HG03558 (cell line): Measurements from ENCODE around the gene APBA1.
"Not testable (repeated sequence)": the region's sequence is repeated elsewhere in the genome, so short reads cannot be mapped to it uniquely, and the experiment has no call there.

ENCODE experiments used
- ATAC-seq: cut with Tn5 transposase; IDR thresholded peaks from one replicate; pipeline ENCODE4 v1.9.1; 2021; ENCODE audit warnings: moderate number of reproducible peaks; ENCODE audit not compliant: unreplicated experiment; ENCODE audit errors: extremely low read depth

APBA1 gene

DNA sequence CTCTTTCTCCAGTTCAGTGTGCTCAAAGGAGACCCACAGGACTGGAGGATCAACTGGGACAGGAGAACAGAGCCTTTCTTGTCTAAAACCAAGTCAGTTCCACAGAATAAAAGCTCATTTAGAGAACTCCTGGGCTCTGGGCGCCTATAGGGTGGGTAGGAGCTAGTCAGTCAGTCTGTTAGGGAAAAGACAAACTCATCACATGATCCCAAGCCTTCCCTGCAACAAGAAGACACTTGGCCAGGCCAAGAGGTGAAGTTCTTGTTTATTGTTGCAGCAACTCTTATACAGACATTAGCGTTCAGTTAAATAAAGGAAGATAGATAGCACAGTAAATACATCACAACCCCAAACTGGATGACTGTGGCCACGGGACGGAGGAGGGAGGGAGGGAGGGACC, 244.9 kb downstream of the APBA1 start:
- no peak for ATAC-seq

DNA sequence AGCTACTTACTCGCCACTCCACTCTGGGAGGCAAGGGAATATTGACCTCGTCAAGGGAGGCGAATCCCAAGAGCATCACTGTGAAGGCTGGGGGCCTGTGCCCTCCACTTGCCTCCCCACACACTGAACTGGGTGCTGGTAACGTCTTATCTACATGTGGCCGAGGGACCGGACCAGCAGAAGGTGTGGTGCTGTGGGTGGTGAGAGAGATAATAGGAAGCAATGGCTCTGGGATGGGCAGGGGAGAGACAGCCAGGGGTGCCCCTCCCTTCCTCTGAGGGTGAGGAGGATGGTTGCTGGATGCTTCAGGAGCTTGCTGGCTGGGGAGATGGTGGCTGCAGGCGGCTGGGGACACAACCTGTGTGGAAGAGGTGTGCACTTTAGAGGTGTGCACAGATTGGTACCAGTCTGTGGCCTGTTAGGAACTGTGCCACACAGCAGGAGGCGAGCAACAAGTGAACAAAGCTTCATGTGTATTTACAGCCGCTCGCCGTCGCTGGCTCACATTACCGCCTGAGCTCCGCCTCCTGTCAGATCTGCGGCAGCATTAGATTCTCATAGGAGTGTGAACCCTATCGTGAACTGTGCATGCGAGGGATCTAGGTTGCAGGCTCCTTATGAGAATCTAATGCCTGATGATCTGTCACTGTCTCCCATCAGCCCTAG, 246.9 kb downstream of the APBA1 start:
- ATAC-seq: no peak

DNA sequence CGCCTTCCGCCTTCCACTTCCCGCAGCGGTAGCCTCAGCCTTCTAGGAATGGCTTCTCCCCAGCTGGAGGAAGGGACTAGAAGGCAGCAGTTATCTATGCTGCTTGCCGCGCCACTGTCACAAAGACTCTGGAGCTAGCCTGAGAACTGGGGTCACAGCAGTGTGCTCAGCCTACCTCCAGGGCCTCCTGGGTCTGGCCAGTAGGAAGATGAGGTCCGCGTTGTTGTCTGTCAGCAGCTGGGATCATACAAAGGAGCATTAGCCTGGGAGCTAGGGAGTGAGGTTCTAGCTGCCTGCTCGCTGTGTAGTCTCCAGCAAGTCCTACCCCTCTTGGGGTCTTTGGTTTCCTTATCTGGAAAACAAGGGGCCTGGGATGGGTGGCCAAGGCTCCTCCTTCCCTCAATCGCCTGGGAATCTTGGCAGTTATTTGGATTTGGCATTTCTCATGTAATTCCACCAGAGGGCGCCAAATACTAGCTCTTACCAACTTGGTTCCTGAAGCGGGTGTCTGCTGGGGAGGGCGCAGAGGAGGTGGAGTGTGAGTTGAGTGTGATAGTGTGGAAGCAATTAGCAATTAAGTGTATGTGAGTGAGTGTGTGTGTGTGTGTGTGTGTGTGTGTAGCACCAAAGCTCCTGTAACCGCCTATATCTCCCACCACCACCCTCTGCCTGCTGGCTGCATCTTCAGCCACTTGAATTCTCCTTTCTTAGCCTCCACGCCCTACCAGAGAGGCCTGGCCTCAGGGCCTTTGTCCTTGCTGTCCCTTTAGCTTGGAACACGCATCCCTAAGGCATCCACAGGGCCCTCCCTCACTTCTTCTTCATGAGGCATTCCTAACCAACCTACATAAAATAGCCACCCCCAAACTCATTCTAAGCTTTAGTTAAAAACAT, 250.0 kb downstream of the APBA1 start:
- no peak for ATAC-seq

DNA sequence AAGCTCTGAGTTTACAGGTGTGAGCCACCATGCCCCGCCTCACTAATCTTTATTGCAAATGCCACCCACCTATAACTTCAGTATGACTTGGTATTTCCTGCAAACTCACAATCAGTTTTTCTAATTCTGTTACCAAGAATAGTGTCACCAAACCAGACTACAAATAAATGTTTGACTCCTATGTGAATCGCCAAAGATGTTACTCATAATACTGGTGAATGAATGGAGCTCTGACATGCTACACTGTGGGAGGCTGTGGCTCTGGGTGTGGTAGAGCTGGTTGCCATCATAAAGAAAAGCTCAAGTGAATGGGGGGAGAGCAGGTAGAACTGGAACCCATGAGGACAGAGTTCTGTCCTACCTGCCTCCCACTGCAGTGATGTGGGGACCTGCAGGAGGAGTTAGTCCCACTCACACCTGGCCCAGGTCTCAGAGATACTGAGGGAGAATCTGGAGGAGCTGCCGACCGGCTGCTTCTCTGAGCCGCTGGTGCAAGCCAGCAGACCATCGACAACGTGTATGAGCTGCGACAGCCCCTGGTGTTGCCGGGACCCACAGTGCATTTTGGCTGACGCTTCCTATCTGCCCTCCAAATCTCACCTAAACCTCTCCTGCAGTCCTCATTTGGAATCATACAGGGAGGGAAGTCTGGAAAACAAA, 251.4 kb downstream of the APBA1 start:
- no peak for ATAC-seq

DNA sequence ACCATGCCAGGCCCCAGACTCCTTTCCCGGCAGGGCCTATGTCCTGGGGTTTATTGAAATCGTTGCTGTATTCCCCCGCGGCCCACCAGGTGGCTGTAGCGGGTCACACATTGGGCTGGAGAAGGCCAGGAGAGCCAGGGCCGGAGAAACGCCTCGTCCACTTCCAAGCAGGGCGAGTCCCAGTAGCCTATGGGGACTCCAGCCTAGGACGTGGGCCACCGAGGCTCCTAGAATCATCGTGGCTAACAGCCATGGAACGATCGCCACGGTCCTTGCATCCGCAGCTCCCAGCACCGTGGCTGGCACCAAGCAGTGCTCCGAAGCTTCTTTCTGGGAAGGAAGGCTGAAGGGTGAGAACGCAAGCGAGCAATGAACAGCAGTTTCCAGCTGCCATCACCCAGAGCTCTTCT, 259.4 kb downstream of the APBA1 start:
- no peak for ATAC-seq

DNA sequence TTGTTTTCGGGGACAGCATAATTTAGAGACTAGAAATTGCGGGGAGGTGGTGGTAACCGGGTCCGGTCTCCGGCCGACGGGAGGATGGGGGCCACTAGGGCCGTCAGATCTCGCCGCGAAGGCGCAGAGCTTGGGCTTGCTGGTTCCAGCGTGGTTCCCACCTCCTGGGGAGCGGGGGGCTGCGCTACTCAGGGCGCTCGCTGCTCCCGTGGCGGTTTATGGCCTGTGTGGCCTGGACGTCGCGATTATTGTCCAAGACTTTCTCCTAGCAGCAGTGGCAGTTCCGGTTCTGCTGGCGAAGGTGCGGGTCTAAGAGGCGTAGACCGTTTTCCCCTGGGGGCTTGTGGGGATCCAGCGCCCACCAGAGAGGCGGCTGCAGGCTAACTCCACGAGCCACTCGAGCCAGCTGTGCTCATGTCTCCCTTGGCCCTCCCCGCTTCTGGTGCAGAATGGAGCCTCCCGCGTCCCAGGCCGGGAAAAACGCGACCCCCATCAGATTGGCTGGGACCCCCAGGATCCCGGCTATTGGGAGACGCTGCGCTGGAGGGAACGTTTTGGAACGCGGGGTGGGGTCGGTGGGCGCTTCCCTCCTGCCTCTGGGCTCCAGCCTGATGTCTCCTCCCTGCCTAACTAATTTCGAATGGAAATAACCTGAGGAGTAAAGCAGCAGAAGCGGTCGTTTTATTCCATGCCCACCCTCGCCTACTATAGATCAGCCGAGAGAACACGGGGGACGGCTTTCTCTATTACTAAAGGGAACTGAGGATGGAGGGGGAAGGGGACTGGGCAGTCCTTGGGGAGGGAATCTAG, 260.0 kb downstream of the APBA1 start:
- no peak for ATAC-seq

DNA sequence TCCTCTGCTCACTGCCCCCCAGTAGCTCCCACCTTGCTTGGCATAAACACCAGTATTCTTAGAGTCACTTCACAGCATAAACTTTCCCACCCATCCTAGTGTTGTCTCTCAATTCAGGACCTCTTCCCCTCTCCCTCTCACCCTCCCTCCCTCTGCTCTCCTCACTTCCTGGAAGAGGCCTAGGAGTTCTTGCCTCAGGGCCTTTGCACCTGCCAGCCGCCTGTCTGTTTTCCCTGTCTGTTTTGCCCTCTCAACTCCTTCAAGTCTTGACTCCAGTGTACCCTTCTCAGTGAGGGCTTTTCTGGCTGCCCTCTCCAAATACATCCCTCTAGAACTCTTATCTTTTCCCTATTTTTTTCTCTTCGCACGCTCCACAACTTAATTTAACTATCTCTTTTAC, 260.9 kb downstream of the APBA1 start:
- ATAC-seq: no peak

DNA sequence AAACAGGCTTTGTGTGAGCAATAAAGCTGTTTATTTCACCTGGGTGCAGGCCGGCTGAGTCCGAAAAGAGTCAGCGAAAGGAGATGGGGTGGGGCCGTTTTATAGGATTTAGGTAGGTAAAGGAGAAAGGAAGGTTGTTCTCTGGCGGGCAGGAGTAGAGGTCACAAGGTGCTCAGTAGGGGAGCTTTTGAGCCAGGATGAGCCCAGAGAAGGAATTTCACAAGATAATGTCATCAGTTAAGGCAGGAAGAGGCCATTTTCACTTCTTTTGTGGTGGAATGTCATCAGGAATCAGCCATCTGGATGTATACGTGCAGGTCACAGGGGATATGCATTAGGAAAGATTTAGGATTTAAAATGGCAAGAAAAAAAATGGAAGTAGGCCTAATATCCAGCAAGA, 262.2 kb downstream of the APBA1 start:
- not testable (repeated sequence) for ATAC-seq

DNA sequence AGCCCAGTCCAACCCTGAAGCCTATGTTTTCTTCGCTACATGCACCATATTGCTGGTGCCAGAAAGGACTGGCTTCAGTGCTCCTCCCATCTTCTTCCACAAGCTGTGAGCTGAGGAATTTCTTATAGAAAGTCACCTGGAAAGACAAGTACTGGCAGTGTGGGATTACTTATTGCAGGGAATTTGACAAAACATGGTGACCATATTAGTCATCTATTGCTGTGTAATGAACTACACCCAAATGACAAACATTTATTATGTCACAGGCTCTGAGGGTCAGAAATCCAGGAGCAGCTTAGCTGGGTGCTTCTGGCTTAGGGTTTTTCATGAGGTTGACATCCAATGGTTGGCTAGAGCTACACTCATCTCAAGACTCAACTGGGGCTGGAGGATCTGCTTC, 271.7 kb downstream of the APBA1 start:
- no peak for ATAC-seq

DNA sequence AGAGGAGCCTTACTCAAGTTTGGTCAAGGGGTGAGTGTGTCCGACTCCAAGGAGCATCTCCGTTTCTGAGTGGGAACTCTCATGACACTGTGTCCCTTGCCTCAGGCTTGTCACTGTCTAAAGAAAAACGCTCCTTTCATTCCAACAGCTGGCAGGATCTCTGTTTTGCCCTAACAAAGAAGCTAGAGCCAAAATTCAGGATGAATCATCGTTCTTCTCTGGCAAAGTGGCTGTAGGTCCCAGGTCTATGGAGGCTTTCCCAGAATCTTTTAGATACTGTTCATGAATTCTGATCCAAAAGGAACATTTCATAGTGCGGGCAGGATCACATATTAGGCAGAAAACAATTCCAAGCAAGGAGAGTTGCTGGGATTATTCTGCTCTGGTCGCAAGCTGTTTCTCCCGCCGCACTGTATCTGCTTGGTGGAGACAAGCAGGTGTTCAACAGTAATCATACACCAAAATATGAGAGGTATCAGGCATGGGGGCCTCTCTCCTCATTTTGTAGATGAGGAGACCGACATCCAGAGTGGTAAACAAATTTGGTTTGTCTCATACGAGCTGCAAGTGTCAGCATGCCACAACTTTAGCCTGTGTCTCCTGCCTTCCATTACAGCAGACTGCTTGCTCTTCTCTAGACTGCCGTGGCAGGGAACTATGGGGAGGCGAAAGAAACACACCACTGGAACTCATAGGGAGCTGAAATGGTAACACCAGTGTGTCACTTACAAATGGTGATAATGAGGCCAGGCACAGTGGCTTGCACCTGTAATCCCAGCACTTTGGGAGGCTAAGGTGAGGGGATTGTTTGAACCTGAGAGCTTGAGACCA, 274.6 kb downstream of the APBA1 start:
- ATAC-seq: no peak

DNA sequence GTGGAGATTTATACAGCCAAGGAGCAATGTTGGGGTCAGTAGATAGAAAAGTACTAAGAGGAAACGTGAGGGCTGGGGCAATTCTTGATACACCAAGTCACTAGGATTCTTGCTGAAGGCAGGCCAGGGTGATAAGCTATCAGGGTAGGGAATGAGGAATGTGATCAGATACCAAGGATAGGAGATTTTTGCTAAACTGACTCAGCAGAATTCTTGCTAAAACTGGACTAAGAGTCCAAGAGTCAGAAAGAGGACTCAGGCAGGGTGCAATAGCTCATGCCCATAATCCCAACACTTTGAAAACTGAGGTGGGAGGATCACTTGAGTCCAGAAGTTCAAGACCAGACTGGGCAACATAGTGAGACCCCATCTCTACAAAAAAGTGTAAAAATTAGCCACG, 275.4 kb downstream of the APBA1 start:
- ATAC-seq: no peak

DNA sequence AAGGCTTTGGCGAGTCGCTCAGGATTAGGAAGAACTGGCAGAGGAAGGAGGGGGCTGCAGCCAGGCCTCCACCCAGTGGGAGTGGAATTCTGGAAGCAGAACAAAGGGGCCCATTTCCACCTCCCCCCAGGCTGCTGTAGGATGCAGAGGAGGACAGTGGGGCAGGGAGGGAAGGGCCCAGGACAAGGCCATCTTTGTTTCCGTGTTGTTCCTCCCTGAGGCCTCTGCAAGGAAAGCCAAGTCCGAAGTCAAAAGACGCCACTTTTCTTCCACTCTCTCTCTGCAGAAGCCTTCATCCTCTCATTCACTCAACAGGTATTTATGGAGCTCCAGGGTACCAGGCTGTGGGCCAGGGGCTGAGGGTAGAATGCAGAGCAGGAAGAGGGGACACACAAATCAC, 276.5 kb downstream of the APBA1 start:
- no peak for ATAC-seq

DNA sequence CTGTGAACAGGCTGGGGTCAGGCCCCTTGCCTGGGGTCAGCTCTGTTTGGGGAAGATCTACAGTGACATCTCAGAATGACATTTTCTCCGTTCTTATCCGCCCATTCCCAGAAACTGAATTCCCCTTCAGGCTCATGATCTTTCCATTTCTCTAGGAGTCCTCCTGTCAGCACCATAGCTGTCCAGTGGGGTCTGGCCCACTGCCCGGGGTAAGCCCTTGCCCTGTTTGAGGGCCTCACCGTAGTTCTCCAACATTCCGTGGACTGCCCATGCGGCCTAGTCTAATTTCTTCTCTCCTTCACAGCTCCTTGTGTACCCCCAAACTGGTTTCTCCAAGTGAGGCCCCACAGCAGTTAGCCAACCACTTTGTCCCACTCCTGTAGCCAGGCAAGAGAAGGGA, 278.7 kb downstream of the APBA1 start:
- no peak for ATAC-seq

DNA sequence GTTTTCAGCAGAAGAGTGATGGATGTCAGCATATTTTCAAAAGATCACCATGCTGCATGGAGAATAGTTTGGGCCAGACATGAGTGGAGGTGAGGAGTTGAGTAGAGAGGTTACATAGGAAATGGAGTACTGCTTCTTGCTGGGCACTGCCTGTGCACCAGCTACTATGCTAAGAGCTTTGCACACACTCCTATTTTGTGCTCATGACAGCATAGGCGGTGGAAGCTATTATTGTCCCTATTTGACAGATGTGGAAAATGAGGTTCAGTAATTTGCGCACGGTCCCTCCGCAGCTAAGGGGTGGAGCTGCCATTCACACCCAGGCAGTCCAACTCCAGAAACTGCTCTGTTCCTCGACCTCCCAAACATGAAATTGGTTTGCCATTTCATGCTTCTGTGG, 279.3 kb downstream of the APBA1 start:
- no peak for ATAC-seq

DNA sequence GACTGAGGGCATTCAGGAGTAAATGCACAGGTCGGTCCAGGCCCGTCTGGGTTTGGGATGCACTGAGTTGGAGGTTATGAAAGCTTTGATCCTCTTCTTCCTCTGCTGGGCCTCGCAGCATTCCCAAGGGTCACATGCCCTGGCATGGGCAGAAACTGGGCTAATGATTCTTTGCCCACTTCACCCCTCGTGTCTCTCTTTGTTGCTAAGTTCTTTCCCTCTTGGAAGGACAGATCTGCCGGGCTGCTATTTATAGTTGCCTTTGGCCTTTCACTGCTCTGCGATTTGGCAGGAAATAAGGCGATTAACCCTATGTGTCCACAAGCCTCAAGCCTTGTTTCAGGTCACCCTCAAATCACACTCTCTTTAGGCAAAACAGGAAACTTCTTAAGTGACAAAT, 280.2 kb downstream of the APBA1 start:
- no peak for ATAC-seq

DNA sequence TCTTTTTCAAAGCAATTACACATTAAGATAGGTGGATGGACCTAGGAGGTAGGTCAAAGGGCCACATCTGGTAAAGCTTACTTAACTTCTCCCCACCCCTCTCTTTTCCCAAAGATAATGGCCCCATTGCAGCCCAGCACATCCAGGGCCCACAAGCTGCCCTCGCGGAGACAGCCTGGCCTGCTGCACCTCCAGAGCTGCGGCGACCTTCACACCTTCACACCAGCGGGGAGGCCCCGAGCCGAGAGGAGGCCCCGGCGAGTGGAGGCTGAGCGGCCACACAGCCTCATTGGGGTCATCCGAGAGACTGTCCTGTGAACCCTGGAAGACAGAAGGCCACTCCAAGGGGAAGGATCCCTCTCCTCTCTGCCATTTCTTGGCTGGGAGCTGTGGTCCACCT, 280.7 kb downstream of the APBA1 start:
- no peak for ATAC-seq

DNA sequence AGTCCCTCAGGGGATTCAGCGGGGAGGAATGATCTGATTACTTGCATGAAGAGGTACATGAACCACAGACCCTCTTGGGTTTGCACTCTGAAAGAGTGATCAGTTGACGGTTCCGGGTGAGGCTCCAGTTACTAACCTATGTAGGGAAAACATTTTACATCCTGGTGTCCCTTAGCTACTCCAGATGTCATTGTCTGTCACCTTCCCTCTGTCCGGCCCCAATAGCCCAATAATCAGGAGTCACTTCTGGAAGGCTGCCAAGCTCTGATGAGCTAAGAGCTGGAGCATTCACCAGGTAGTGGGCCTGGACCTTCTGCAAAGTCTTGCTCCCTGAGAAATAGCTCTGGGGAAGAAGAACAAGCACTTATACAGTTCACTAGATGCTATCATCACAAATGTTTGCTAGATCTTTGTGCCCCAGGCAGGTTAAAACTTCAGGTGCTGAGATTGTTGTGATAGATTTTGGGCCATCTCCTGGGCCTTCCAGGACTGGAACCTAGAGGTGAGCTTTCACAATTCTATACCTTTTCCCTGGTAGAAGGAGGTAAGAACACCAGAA, 282.7 kb downstream of the APBA1 start:
- no peak for ATAC-seq

DNA sequence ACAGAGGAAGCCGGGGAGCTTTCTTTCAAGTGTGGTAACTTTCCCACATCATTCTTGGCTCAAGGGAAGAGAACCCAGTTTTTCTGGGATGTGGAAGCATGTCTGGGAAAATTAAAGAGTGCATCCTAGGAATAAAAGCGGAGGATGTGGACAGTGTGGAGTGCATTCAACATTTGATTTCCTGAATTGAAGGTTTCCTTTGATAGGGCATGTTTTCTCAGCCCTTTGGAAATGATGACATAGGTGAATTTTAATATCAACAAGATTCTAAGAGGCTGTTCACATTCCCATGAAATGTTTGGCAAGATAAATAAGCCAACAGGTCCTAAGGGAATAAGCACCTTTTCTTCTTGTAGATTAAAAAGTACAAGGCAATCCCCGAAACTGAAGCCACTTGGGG, 283.6 kb downstream of the APBA1 start:
- ATAC-seq: no peak

DNA sequence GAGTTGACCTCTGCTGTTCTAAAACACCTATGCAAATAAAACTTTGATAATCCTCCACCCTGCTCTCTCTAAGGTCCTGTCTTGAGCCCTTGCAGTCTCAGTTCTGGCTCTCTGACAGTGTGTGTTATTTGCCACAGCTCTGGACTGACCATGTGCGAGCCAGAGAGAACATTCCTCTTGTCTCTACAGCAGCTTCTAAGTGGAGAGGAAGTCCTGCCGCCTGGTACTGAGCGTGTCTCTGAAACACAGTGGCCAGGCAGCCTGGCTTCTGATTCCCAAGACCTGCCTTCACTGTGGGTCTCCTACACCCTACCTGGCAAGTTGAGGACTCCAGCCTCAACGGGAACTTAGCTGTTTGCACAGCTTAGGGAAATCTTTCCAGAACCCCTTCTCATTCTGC, 285.5 kb downstream of the APBA1 start:
- no peak for ATAC-seq
